Limb (tissue), 2 donors: ENCODE data around the gene ZNHIT2.

Source experiments
- DNase-seq, 2 donors: peaks; one replicate each; pipeline ENCODE4 v3.0.0-alpha.2; 2016; ENCODE audit errors: extremely low spot score in 2 of 2

The ZNHIT2 gene

DNA sequence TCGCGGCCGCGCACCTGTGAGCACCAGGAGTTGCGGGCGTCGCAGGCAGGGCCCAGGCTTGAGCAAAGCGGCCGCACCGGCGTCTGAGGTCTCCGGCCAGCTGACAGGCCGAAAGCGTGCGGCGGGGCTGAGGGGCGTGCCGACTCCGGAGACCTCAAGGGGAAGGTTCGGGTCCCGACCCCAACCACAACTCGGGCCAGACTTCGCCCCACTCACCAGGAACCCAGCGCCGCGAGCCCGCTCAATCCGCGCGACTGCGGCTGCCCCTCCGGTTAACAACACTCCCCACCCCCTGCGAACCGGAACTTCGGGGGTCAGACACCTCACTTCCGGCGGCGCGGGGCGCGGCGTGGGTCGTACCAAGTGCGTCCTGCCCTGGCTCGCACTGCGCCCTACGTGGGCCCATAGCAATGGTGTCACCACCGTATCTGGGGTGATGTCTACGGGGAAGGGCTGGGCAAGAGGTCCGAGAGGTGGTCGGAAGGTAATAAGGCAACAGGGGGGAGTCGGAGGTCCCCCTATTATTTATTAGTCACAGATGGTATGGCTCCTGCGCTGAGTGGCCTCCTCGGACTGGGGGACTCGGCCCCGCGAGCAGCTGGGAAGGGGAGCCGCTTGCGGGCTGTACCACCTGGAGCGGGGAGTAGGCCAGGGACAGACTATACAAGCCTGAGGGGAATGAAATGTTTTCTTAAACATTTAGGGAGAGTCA lies 16.9 kb upstream of the ZNHIT2 start, which contains the start of gene SYVN1:
Gene SYVN1, minus strand, starts transcription at position 280 of the 712 bp plus-strand sequence. CDS start 918 bp downstream, outside the sequence.
- DNase-seq = peak; percentile 95 to 96

GRCh38 chr11:65133724-65134123 lies 16.2 kb upstream of the ZNHIT2 start:
- peak in 1 of 2 donors; percentile 63 for DNase-seq

GRCh38 chr11:65132988-65133700 lies 15.6 kb upstream of the ZNHIT2 start:
- no peak for DNase-seq

DNA sequence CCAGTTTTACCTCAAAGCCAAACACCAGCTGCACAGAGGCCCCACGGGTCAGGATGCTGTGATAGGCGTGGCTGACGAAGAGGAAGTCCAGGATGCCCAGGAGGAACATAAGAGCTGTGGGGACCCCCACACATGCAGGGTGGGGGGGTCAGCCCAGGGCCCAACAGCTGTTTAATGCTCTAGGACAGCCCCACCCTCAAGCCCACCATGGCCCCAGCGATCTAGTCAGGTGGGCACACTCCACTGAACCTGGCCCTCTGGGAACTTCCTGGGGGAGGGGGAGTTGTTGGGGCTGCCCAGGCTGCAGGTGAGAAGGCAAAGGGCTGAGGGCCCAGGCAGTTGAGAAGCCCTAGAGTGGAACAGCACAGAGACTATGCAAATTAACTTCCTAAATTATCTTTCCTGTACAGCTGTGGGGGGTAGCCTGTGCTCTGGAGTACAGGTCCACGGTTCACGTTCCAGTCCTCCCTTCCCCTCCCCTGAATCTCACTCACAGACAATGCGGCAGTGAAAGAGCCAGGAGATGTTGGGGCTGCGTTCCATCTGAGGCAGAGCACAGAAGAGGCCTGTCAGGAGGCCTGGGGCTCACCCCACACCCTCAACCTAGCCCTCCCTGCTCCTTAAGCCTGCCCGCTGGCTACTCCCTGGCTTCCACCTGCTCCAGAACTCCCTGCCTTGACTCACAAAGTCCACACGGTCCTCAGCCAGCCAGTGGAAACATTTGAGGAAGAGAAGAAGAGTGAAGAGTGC lies 14.9 kb upstream of the ZNHIT2 start:
- peak in 1 of 2 donors; percentile 14 for DNase-seq

GRCh38 chr11:65131895-65132237 lies 14.4 kb upstream of the ZNHIT2 start:
- DNase-seq = peak in 1 of 2 donors; percentile 18

- DNase-seq = peak in 1 of 2 donors; percentile 19
Observed at GRCh38 chr11:65131417-65131776, 13.9 kb upstream of the ZNHIT2 start.

DNA sequence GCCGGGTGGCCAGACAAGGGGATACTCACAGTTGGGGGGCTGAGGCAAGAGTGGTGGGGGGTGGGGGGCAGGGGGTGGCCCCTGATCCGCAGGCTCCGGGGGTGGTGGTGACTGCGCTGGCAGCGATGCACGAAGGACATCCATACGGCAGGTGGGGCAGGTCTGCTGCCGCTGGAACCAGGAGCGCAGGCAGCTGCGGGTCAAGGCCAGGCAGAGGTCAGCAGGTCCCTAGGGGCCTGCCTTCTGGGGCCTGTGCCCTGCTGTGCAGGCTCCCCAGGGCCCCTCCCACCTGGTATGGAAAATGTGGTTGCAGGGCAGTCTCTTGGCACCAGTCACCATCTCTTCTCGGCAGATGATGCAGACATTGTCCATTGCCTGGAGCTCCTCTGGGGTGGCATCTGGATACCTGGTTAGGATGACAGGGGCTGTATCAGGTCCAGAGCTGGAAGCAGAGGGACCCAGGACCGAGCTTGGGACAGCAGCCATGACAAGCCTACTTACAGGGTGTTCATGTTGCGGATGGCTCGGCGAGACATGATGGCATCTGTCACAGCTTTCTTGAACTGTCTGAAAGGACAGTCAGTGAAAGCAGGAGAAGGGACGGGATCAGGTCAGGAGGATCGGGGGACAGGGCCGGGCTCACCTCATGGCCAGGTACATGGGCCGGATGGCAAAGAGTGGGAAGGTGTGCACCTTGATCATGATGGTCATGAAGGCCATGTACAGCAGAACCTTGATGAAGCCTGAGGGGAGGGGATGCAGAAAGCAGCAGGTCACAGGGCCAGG lies 13.3 kb upstream of the ZNHIT2 start:
- DNase-seq = peak in 1 of 2 donors; percentile 22

- peak in 1 of 2 donors; percentile 7 for DNase-seq
Observed at GRCh38 chr11:65129649-65130441, 12.3 kb upstream of the ZNHIT2 start.

GRCh38 chr11:65128182-65129145 lies 11.0 kb upstream of the ZNHIT2 start:
- DNase-seq = no peak

DNA sequence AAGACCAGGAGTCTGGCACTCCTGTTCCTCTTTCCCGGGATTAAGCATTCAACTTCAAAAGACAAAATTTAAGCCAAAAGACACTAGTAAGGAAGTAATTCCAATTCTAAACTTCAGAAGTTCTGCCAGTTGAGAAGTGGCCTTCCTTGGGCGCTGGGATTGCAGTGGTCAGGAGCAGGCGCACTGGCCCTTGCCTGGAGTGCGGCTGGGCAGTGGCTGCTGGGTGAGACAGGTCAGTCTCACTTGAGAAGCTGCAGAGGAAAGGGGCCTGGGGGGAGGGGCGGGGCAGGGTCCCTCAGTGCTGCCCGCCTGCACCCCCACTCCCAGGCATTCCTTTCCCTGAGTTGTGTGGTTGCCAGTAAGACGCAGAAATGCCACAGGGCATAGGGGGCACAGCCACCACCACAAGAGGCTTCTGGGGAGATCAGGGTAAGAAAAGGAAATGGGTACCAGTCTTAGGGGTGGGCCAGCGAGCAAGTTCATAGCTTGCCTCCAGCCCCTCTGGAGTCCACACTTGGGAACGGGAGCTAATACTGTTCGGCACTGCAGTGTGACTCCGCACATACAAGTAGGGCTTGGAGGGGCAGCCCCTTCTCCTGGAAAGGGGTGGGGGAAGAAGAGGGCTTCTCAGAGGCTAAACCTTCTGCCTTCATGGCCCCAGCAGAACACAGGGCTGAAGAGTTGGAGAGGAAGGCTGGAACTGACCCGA lies 10.1 kb upstream of the ZNHIT2 start:
- no peak for DNase-seq

- no peak for DNase-seq
Observed at GRCh38 chr11:65126624-65127274, 9.2 kb upstream of the ZNHIT2 start.

DNA sequence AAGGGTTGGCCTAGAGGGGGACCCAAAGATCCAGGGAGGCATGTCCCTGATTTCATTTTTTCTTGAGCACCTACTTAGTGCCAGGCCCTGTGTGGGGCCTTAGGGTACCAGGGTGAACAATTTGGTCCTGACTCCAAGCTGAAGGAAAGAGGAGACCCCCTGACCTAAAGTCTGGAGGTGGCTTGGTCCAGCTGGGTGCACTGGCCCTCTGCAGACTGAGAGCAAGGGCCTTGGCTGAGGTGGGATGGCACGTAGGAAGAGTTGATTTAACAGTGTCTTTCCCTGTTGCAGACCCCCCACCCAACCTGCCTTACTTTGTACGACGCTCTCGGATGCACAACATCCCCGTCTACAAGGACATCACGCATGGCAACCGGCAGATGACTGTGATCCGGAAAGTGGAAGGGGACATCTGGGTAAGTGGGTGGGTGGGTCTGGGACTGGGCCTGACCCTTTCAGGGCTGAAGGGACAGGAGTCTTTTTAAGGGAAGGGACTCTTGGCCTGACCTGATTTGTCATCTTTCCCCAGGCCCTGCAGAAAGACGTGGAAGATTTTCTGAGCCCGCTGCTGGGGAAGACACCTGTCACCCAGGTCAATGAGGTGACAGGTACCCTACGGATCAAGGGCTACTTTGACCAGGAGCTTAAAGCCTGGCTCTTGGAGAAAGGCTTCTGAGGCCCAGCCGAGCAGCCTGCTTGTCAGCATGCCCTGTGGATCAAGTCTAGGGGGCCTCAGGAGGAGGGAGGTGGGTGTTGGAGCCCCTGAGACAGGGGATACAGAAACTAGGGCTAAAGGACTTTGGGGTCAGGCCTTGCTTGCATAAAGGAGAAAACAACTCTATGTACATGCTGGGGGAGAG lies 7.9 kb upstream of the ZNHIT2 start:
- peak in 1 of 2 donors; percentile 16 for DNase-seq

GRCh38 chr11:65124480-65125196 lies 7.1 kb upstream of the ZNHIT2 start:
- DNase-seq = peak in 1 of 2 donors; percentile 16

- peak; percentile 97 for DNase-seq
Observed at GRCh38 chr11:65121865-65122696, 4.6 kb upstream of the ZNHIT2 start, which contains the start of the genes FAU and MRPL49. Gene FAU (minus strand): TSS chr11:65122134. CDS start chr11:65121813, 321 bp downstream. Gene MRPL49 (plus strand): TSS chr11:65122321. CDS start chr11:65122347, 26 bp downstream.

- DNase-seq = no peak
Observed at GRCh38 chr11:65121447-65121864, 4.0 kb upstream of the ZNHIT2 start.
